Endothelial cell of umbilical vein (primary cell): ENCODE results near the gene UGT3A2. TPM values are rescaled to one million over a fixed set of nuclear protein-coding genes. Genes with fewer than 3 reads are reported as not detected.

Source experiments
- BruUV-seq: library from RNA; stranded (reverse); fragments of 400-500 nt; replicated peaks from 2 replicates; lab custom pipeline; 2021; lab: Mats Ljungman, UMichigan
- CTCF ChIA-PET: fragments of 300-600, 350-600 bp; sonication (Branson Sonifier 250); formaldehyde crosslinking; loops from one replicate; lab custom pipeline; 2021; ENCODE audit warnings: antibody characterized with exemption, inconsistent platforms; lab: Charles Lee
- POLR2A ChIA-PET: fragments of 300-600, 350-600 bp; sonication (Branson Sonifier 250); formaldehyde crosslinking; loops from one replicate; lab custom pipeline; 2021; ENCODE audit warnings: antibody characterized with exemption, inconsistent platforms; lab: Charles Lee
- DNase-seq: peaks from one replicate; pipeline ENCODE4 v3.0.0-alpha.2; 2011; ENCODE audit warnings: low read depth, low spot score
- FAIRE-seq: peaks from 2 replicates; lab custom pipeline; 2011; peaks lifted over from hg19 to GRCh38; lab: Jason Lieb, UNC
- H2AFZ ChIP-seq: 2 replicates; pipeline ENCODE4 v1.6.0; 2012; ENCODE audit warnings: low read depth, low read length, control low read depth, inconsistent platforms
- H3K27ac ChIP-seq: 2 replicates; pipeline ENCODE4 v1.5.1; 2011; ENCODE audit warnings: low read depth, mild to moderate bottlenecking, control low read depth, low read length, moderate library complexity; ENCODE audit not compliant: insufficient read depth
- H3K27me3 ChIP-seq, 2 experiments: 2 replicates each; pipeline versions ENCODE4 v1.6.0 to v1.6.1; 2011; ENCODE audit warnings: low read length in 2 of 2, mixed read lengths in 1 of 2; ENCODE audit not compliant: control insufficient read depth in 2 of 2, insufficient read depth in 2 of 2
- H3K36me3 ChIP-seq, 2 experiments: 2 replicates in 1 of 2; 3 replicates in 1 of 2; pipeline ENCODE4 v1.5.1; 2011; ENCODE audit warnings: low read length in 2 of 2, mild to moderate bottlenecking in 1 of 2, moderate library complexity in 1 of 2; ENCODE audit not compliant: control insufficient read depth in 2 of 2, insufficient read depth in 2 of 2; ENCODE audit errors: extremely low read depth in 1 of 2
- H3K4me1 ChIP-seq: 3 replicates; pipeline ENCODE4 v1.5.1; 2011; ENCODE audit warnings: mild to moderate bottlenecking, low read length; ENCODE audit not compliant: control insufficient read depth, insufficient read depth; ENCODE audit errors: extremely low read depth
- H3K4me2 ChIP-seq: 2 replicates; pipeline ENCODE4 v1.6.1; 2011; ENCODE audit warnings: low read length, control low read depth, mixed read lengths; ENCODE audit not compliant: insufficient read depth
- H3K4me3 ChIP-seq, 3 experiments: fragments of 200-600 bp in 1 of 3; sonication (generic), shearing (Covaris generic) in 1 of 3; replicated peaks in 1 of 3; 2 replicates each; pipeline ENCODE4 v1.5.1; 2011 to 2016; ENCODE audit warnings: control low read depth in 3 of 3, low read length in 3 of 3, mild to moderate bottlenecking in 2 of 3, inconsistent platforms in 1 of 3, low read depth in 1 of 3, moderate library complexity in 1 of 3; ENCODE audit not compliant: insufficient read depth in 1 of 3
- H3K79me2 ChIP-seq: 2 replicates; pipeline ENCODE4 v1.6.0; 2012; ENCODE audit warnings: low read length, inconsistent platforms; ENCODE audit not compliant: control insufficient read depth, insufficient read depth
- H3K9ac ChIP-seq: replicated peaks from 2 replicates; pipeline ENCODE3; 2011; ENCODE audit warnings: low read length, control low read depth; ENCODE audit not compliant: insufficient read depth; ENCODE audit errors: extremely low read depth
- H3K9me1 ChIP-seq: replicated peaks from 3 replicates; pipeline ENCODE4 v1.6.0; 2011; ENCODE audit warnings: mild to moderate bottlenecking, low read length; ENCODE audit not compliant: control insufficient read depth, insufficient read depth; ENCODE audit errors: extremely low read depth
- H3K9me3 ChIP-seq: replicated peaks from 2 replicates; pipeline ENCODE4 v1.5.1; 2012; ENCODE audit warnings: low read length, inconsistent platforms; ENCODE audit not compliant: control insufficient read depth, insufficient read depth
- H4K20me1 ChIP-seq: replicated peaks from 2 replicates; pipeline ENCODE3; 2011; ENCODE audit warnings: mild to moderate bottlenecking, low read length; ENCODE audit not compliant: control insufficient read depth, insufficient read depth; ENCODE audit errors: extremely low read depth
- CTCF ChIP-seq, 2 donors: IDR thresholded peaks; 1 replicate in 1 of 2; 2 replicates in 1 of 2; pipeline ENCODE4 v1.5.1; 2011; ENCODE audit warnings: low read length in 2 of 2, mild to moderate bottlenecking in 2 of 2, moderate library complexity in 2 of 2, control low read depth in 1 of 2, inconsistent platforms in 1 of 2, low read depth in 1 of 2; ENCODE audit not compliant: insufficient read depth in 1 of 2; ENCODE audit errors: extremely low read depth in 1 of 2
- EZH2 ChIP-seq: IDR thresholded peaks from 2 replicates; pipeline ENCODE4 v1.6.1; 2012; ENCODE audit warnings: borderline replicate concordance, low read depth, mild to moderate bottlenecking, moderate library complexity, low read length, inconsistent platforms; ENCODE audit not compliant: severe bottlenecking
- FOS ChIP-seq: IDR thresholded peaks from 2 replicates; pipeline ENCODE4 v1.6.1; 2011; ENCODE audit warnings: mild to moderate bottlenecking, low read length, moderate library complexity, borderline replicate concordance; ENCODE audit not compliant: insufficient read depth
- GATA2 ChIP-seq: IDR thresholded peaks from 2 replicates; pipeline ENCODE4 v1.7.0; 2011; ENCODE audit warnings: low read depth, mild to moderate bottlenecking, moderate library complexity, mixed read lengths, low read length; ENCODE audit not compliant: insufficient read length, insufficient read depth
- JUN ChIP-seq: IDR thresholded peaks from 2 replicates; pipeline ENCODE4 v1.6.1; 2011; ENCODE audit warnings: borderline replicate concordance, low read depth; ENCODE audit not compliant: insufficient read length, insufficient read depth
- MYC ChIP-seq: IDR thresholded peaks from one replicate; pipeline ENCODE4 v1.6.1; 2011; ENCODE audit warnings: mild to moderate bottlenecking, low read depth, low read length
- POLR2A ChIP-seq: IDR thresholded peaks from 2 replicates; pipeline ENCODE4 v1.6.1; 2012; ENCODE audit warnings: low read depth, mild to moderate bottlenecking, control low read depth, low read length
- POLR2AphosphoS5 ChIP-seq: IDR thresholded peaks from 2 replicates; pipeline ENCODE4 v1.6.1; 2012; ENCODE audit warnings: low read depth, mild to moderate bottlenecking, control low read depth, low read length, moderate library complexity; ENCODE audit not compliant: insufficient read depth
- dilution Hi-C: fragments of 300-500 bp; cut with MboI; formaldehyde crosslinking; loops from one replicate; pipeline ENCODE4 v1.15.0; 2019; ENCODE audit warnings: low sequenced_read_pairs; ENCODE audit not compliant: extremely low pct_ligation_motif_present
- intact Hi-C: fragments of 100-400 bp; cut with micrococcal nuclease; formaldehyde crosslinking; loops from one replicate; pipeline ENCODE4 v1.10.0; 2022
- polyA plus RNA-seq, 4 experiments: library from polyadenylated mRNA; depleted of rRNA in 3 of 4; stranded (reverse) in 3 of 4; unstranded in 1 of 4; fragments of >200 nt; gene quantifications; 2 replicates each; pipeline versions ENCODE4 v1.2.1 to v1.2.3, GENCODE V29; 2011 to 2012; ENCODE audit warnings: missing spikeins in 1 of 4
- total RNA-seq: library from RNA; stranded (reverse); gene quantifications from 2 replicates; pipeline ENCODE4 v1.2.3, GENCODE V29; 2021
- TF ChIP-seq, protein P1 (sequence below): IDR thresholded peaks from 2 replicates; pipeline ENCODE4 v1.6.1; 2011; ENCODE audit not compliant: insufficient read depth, insufficient read length

UGT3A2 gene
- total and polyA plus RNA-seq, 2 donors (not counting 3 experiments of a cell fraction or from before 2014, with no cell fraction given): not detected

GRCh38 chr5:36096486-36096885 lies 29.8 kb upstream of the UGT3A2 start:
- DNase-seq (no peak), FAIRE-seq (no peak)
- BruUV-seq: no TSS peak
- Histone ChIP-seq H3K36me3 (no peaks in the 10 kb centered on the region), H3K9ac (no peak overlapping the region), H4K20me1 (no peaks in the 10 kb centered on the region), H3K4me2 (no peak overlapping the region), H2AFZ (no peak overlapping the region), H3K4me3 (no peak overlapping the region), H3K79me2 (no peaks in the 10 kb centered on the region), H3K27ac (no peak overlapping the region), H3K9me1 (no peaks in the 10 kb centered on the region), H3K9me3 (no peaks in the 10 kb centered on the region), H3K4me1 (no peaks in the 10 kb centered on the region), H3K27me3 (no peaks in the 10 kb centered on the region)
- intact Hi-C loops: no loop called here
- no peak for TF ChIP-seq FOS
- TF ChIP-seq POLR2A: no peak
- no peak for TF ChIP-seq JUN
- TF ChIP-seq, protein P1, sequence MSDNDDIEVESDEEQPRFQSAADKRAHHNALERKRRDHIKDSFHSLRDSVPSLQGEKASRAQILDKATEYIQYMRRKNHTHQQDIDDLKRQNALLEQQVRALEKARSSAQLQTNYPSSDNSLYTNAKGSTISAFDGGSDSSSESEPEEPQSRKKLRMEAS: no peak
- TF ChIP-seq CTCF (IDR thresholded peaks at IDR 0.05; ENCODE audit: extremely low read depth in 1 of 2, insufficient read depth in 1 of 2, low read depth in 1 of 2, low read length in 2 of 2): no peak
- TF ChIP-seq GATA2: no peak
- no peak for TF ChIP-seq POLR2AphosphoS5
- TF ChIP-seq EZH2: no peak
- no peak for TF ChIP-seq MYC
- dilution Hi-C loops: no loop called here
- ChIA-PET POLR2A (no interaction called here), CTCF (interaction anchor here (2.9 kb wide), 1 partner anchor 18 kb away, joined by 13 read pairs; no protein-coding TSS in a partner anchor)
